MM.1S (cell line): Measurements from ENCODE around the gene TMEM59L.

Source experiments
- DNase-seq: peaks from one replicate; pipeline ENCODE4 v3.0.0-alpha.2; 2015
- H2AFZ ChIP-seq: fragments of 300-600 bp; sonication (generic); 2 replicates; pipeline ENCODE4 v1.6.0; 2016; ENCODE audit warnings: antibody characterized with exemption, low read length
- H3F3A ChIP-seq: fragments of 300-600 bp; sonication (generic); 2 replicates; pipeline ENCODE4 v1.6.1; 2016; ENCODE audit warnings: mild to moderate bottlenecking, antibody characterized with exemption, low read length, moderate library complexity, mixed read lengths; ENCODE audit not compliant: insufficient read depth
- H3K27ac ChIP-seq: fragments of 300-600 bp; sonication (generic); 2 replicates; pipeline ENCODE4 v1.5.1; 2016; ENCODE audit warnings: mild to moderate bottlenecking, low read length
- H3K27me3 ChIP-seq: fragments of 300-600 bp; sonication (generic); replicated peaks from 2 replicates; pipeline ENCODE4 v1.6.0; 2016; ENCODE audit warnings: low read length; ENCODE audit not compliant: insufficient read depth
- H3K36me3 ChIP-seq: fragments of 300-600 bp; sonication (generic); replicated peaks from 2 replicates; pipeline ENCODE4 v1.6.1; 2016; ENCODE audit warnings: mild to moderate bottlenecking, low read length, mixed read lengths; ENCODE audit not compliant: insufficient read depth
- H3K4me1 ChIP-seq: fragments of 300-600 bp; sonication (generic); 2 replicates; pipeline ENCODE4 v1.6.1; 2016; ENCODE audit warnings: low read length, mixed read lengths
- H3K4me2 ChIP-seq: fragments of 300-600 bp; sonication (generic); 2 replicates; pipeline ENCODE4 v1.6.0; 2016; ENCODE audit warnings: low read depth, low read length
- H3K4me3 ChIP-seq: fragments of 300-600 bp; sonication (generic); 2 replicates; pipeline ENCODE4 v1.5.1; 2016; ENCODE audit warnings: low read length, mixed read lengths
- H3K79me2 ChIP-seq: fragments of 300-600 bp; sonication (generic); 2 replicates; pipeline ENCODE4 v1.6.1; 2016; ENCODE audit warnings: mixed run types, low read length, mixed read lengths
- H3K9ac ChIP-seq: fragments of 300-600 bp; sonication (generic); 2 replicates; pipeline ENCODE4 v1.6.1; 2016; ENCODE audit warnings: low read length, mixed read lengths
- H3K9me2 ChIP-seq: fragments of 300-600 bp; sonication (generic); replicated peaks from 2 replicates; pipeline ENCODE4 v1.6.1; 2016; ENCODE audit warnings: mild to moderate bottlenecking, low read length, mixed read lengths; ENCODE audit not compliant: insufficient read depth
- H3K9me3 ChIP-seq: fragments of 300-600 bp; sonication (generic); replicated peaks from 2 replicates; pipeline ENCODE4 v1.6.1; 2016; ENCODE audit warnings: mild to moderate bottlenecking, low read length, mixed read lengths; ENCODE audit not compliant: insufficient read depth
- H4K20me1 ChIP-seq: fragments of 300-600 bp; sonication (generic); 2 replicates; pipeline ENCODE4 v1.6.1; 2016; ENCODE audit warnings: mild to moderate bottlenecking, low read length, moderate library complexity, mixed read lengths; ENCODE audit not compliant: insufficient read depth
- CTCF ChIP-seq: fragments of 300-600 bp; sonication (generic); IDR thresholded peaks from 2 replicates; pipeline ENCODE4 v1.5.1; 2016; ENCODE audit warnings: antibody characterized with exemption, low read length, mixed read lengths
- EZH2 ChIP-seq: fragments of 300-600 bp; sonication (generic); optimal IDR thresholded peaks from 2 replicates; pipeline ENCODE3; 2017; ENCODE audit warnings: low read depth, mild to moderate bottlenecking, antibody characterized with exemption, low read length, mixed read lengths
- EZH2phosphoT487 ChIP-seq: fragments of 300-600 bp; sonication (generic); IDR thresholded peaks from 2 replicates; pipeline ENCODE4 v1.6.1; 2018; ENCODE audit warnings: antibody characterized with exemption, low read length

TMEM59L gene

GRCh38 chr19:18645035-18645511, 32.4 kb downstream of the TMEM59L start:
- Histone ChIP-seq H3K27me3 (no peaks in the 10 kb centered on the region), H3F3A (no peaks in the 10 kb centered on the region), H3K4me1 (no peaks in the 10 kb centered on the region), H3K9ac (no peak overlapping the region), H3K4me2 (no peak overlapping the region), H3K79me2 (peaks cover 32% of the 10 kb centered on the region), H3K27ac (no peak overlapping the region), H3K9me3 (no peaks in the 10 kb centered on the region), H2AFZ (no peak overlapping the region), H4K20me1 (no peaks in the 10 kb centered on the region), H3K36me3 (no peaks in the 10 kb centered on the region), H3K4me3 (no peak overlapping the region), H3K9me2 (no peaks in the 10 kb centered on the region)
- TF ChIP-seq EZH2phosphoT487 (no peak), CTCF (no peak), EZH2 (no peak)
- DNase-seq: no peak

- no peak overlapping the region for H3K4me2 ChIP-seq
- TF ChIP-seq CTCF (no peak), EZH2 (no peak), EZH2phosphoT487 (no peak)
- no peaks in the 10 kb centered on the region for H3K36me3 ChIP-seq
- no peaks in the 10 kb centered on the region for H3K9me3 ChIP-seq
- no peak for DNase-seq
- H3K4me1 ChIP-seq: no peaks in the 10 kb centered on the region
- peaks cover 24% of the 10 kb centered on the region for H3K79me2 ChIP-seq
- H3F3A ChIP-seq: no peaks in the 10 kb centered on the region
- no peaks in the 10 kb centered on the region for H4K20me1 ChIP-seq
- no peak overlapping the region for H3K9ac ChIP-seq
- no peaks in the 10 kb centered on the region for H3K9me2 ChIP-seq
- H3K27ac ChIP-seq: no peak overlapping the region
- no peak overlapping the region for H2AFZ ChIP-seq
- H3K4me3 ChIP-seq: no peak overlapping the region
- no peaks in the 10 kb centered on the region for H3K27me3 ChIP-seq
Measured at GRCh38 chr19:18646535-18647370, 34.1 kb downstream of the TMEM59L start.

- H3K4me2 ChIP-seq: no peak overlapping the region
- no peak overlapping the region for H3K4me3 ChIP-seq
- no peaks in the 10 kb centered on the region for H3K27me3 ChIP-seq
- H3K79me2 ChIP-seq: peaks cover 21% of the 10 kb centered on the region
- TF ChIP-seq EZH2phosphoT487: no peak
- no peak for TF ChIP-seq EZH2
- TF ChIP-seq CTCF: no peak
- H3K9me3 ChIP-seq: no peaks in the 10 kb centered on the region
- no peaks in the 10 kb centered on the region for H4K20me1 ChIP-seq
- no peak for DNase-seq
- H3K9ac ChIP-seq: no peak overlapping the region
- no peak overlapping the region for H3K27ac ChIP-seq
- no peaks in the 10 kb centered on the region for H3F3A ChIP-seq
- H3K4me1 ChIP-seq: no peaks in the 10 kb centered on the region
- H3K9me2 ChIP-seq: no peaks in the 10 kb centered on the region
- no peaks in the 10 kb centered on the region for H3K36me3 ChIP-seq
- H2AFZ ChIP-seq: no peak overlapping the region
Measured at GRCh38 chr19:18647371-18647767, 34.7 kb downstream of the TMEM59L start.
